Gastrocnemius medialis (tissue), 4 donors: ENCODE data around the gene CDK16. TPM values are rescaled to one million over a fixed set of nuclear protein-coding genes. Genes with fewer than 3 reads are reported as not detected.

Experiments used
- ATAC-seq, 2 donors: fragments of 150-250 bp; one replicate each; pipeline ENCODE4 v1.9.1; 2016
- DNase-seq, 2 donors: peaks; one replicate each; pipeline ENCODE4 v3.0.0-alpha.2; 2019
- H3K27ac ChIP-seq, 4 donors: fragments of 200-600 bp; sonication (generic); 1 replicate in 1 of 4; 2 replicates in 3 of 4; pipeline ENCODE4 v1.5.1; 2016 to 2018; ENCODE audit warnings: mild to moderate bottlenecking in 2 of 4, moderate library complexity in 1 of 4
- H3K27me3 ChIP-seq, 3 donors: fragments of 200-600 bp; sonication (generic) in 2 of 3; 1 replicate in 1 of 3; 2 replicates in 2 of 3; pipeline versions ENCODE4 v1.5.1 to v1.6.0; 2016 to 2019; ENCODE audit warnings: mild to moderate bottlenecking in 1 of 3, moderate library complexity in 1 of 3
- H3K36me3 ChIP-seq, 2 donors: fragments of 200-600 bp; sonication (generic) in 1 of 2; one replicate each; pipeline ENCODE4 v1.5.1; 2017 to 2018
- H3K4me1 ChIP-seq, 2 donors: fragments of 200-600 bp; sonication (generic) in 1 of 2; one replicate each; pipeline ENCODE4 v1.5.1; 2016 to 2017; ENCODE audit warnings: mild to moderate bottlenecking in 2 of 2
- H3K4me3 ChIP-seq, 4 donors: fragments of 200-600 bp; sonication (generic) in 3 of 4; 1 replicate in 1 of 4; 2 replicates in 3 of 4; pipeline ENCODE4 v1.5.1; 2016 to 2019; ENCODE audit warnings: mild to moderate bottlenecking in 2 of 4
- H3K9me3 ChIP-seq, 3 donors: fragments of 200-600 bp; sonication (generic) in 2 of 3; 1 replicate in 1 of 3; 2 replicates in 2 of 3; pipeline ENCODE4 v1.5.1; 2016 to 2019
- CTCF ChIP-seq, 5 experiments: fragments of 450-650 bp in 3 of 5; fragments of 200-600 bp in 2 of 5; sonication (generic) in 2 of 5; IDR thresholded peaks in 4 of 5; conservative IDR thresholded peaks in 1 of 5; 1 replicate in 4 of 5; 2 replicates in 1 of 5; pipeline ENCODE4 v1.5.1; 2016 to 2019; ENCODE audit warnings: antibody characterized with exemption in 5 of 5, mild to moderate bottlenecking in 3 of 5, moderate library complexity in 3 of 5
- POLR2A ChIP-seq, 2 donors: fragments of 450-650 bp; IDR thresholded peaks; one replicate each; pipeline ENCODE4 v1.6.1; 2017; ENCODE audit warnings: antibody characterized with exemption in 2 of 2, mild to moderate bottlenecking in 2 of 2, moderate library complexity in 2 of 2
- in situ Hi-C, 4 donors: fragments of 200-750 bp; cut with MboI; loops; one replicate each; pipeline versions ENCODE4 v1.15.0 to v1.8.0; 2017; ENCODE audit warnings: low sequenced_read_pairs in 4 of 4
- intact Hi-C: fragments of 100-400 bp; cut with DNase I; formaldehyde crosslinking; loops from one replicate; pipeline ENCODE4 v1.15.1; 2023; ENCODE audit warnings: low total_unique reads
- total RNA-seq, 4 donors: library from RNA; depleted of rRNA; stranded (reverse); fragments of >200 nt; gene quantifications; one replicate each; pipeline versions ENCODE4 v1.1.0 to v1.2.3, GENCODE V29; 2016

Gene CDK16
- total RNA-seq, 4 donors from 2014 or later: 124 to 208 (median 178) TPM

DNA sequence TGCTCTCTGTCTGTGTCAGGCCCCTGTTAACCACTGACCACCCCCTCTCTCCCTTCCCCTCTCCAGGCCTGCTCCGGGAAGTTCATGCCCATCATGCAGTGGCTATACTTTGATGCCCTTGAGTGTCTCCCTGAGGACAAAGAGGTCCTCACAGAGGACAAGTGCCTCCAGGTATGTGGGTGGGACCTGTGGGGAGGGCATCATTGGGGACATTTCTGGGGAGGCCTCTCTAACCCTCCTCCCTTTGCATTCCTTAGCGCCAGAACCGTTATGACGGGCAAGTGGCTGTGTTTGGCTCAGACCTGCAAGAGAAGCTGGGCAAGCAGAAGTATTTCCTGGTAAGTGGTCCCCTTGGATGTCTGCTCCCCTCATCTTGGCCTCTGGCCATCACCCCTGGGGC is 15.6 kb upstream of the CDK16 start:
- no peak for ATAC-seq
- H3K4me1 ChIP-seq: peaks cover 10 to 13% of the 10 kb centered on the region in 2 donors
- no peak for DNase-seq
- H3K27ac ChIP-seq: peak overlapping the region in 1 of 4 donors; percentile 98
- peaks cover 10 to 96% of the 10 kb centered on the region in 2 donors for H3K36me3 ChIP-seq
- in situ Hi-C loops (loop anchor here in 2 of 4 donors (25.0 kb wide), 2 partner anchors 309 to 334 kb away; no protein-coding TSS in a partner anchor), intact Hi-C loops (no loop called here)
- H3K9me3 ChIP-seq: no peaks in the 10 kb centered on the region
- TF ChIP-seq CTCF (IDR thresholded peaks at IDR 0.05 in 4 of 5, conservative IDR thresholded peaks at IDR 0.05 in 1 of 5) (no peak), POLR2A (IDR thresholded peaks at IDR 0.05) (no peak)
- no peaks in the 10 kb centered on the region for H3K27me3 ChIP-seq
- no peak overlapping the region for H3K4me3 ChIP-seq

DNA sequence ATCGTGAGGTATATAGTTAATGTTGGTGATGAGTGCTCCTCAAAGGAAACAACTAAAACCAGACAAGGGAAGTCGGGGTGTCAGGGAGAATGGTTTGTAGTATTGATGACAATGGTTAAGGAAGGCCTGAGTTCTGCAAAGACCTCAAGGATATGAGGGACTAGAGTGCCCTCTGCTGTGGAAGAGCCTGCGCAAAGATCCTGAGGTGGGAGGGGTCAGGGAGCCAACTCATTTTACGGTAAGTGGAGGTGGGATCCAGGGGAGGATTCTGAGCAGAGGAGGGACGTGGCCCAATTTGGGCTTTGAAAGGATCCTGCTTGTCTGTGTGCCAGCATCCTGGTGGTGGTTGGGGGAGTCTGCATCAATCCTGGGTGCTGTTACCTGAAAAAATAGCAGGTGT is 13.5 kb upstream of the CDK16 start:
- no peak for TF ChIP-seq CTCF (IDR thresholded peaks at IDR 0.05 in 4 of 5, conservative IDR thresholded peaks at IDR 0.05 in 1 of 5)
- no peak for TF ChIP-seq POLR2A (IDR thresholded peaks at IDR 0.05)
- Histone ChIP-seq H3K27me3 (no peaks in the 10 kb centered on the region), H3K4me3 (no peak overlapping the region), H3K4me1 (peaks cover 0 to 5% of the 10 kb centered on the region in 2 donors), H3K27ac (no peak overlapping the region), H3K36me3 (peaks cover 6 to 98% of the 10 kb centered on the region in 2 donors), H3K9me3 (no peaks in the 10 kb centered on the region)
- no peak for ATAC-seq
- no peak for DNase-seq
- in situ Hi-C loops: loop anchor here in 2 of 4 donors (25.0 kb wide), 2 partner anchors 307 to 332 kb away; no protein-coding TSS in a partner anchor
- intact Hi-C loops: no loop called here

- in situ Hi-C loops: loop anchor here in 2 of 4 donors (25.0 kb wide), 2 partner anchors 306 to 331 kb away; no protein-coding TSS in a partner anchor
- DNase-seq: no peak
These were observed 12.2 kb upstream of the CDK16 start for GRCh38 chrX:47206316-47206715.

GRCh38 chrX:47208108-47208507 is 10.4 kb upstream of the CDK16 start:
- ATAC-seq (no peak), DNase-seq (no peak)
- in situ Hi-C loops: loop anchor here in 2 of 4 donors (25.0 kb wide), 2 partner anchors 304 to 329 kb away; no protein-coding TSS in a partner anchor
- H3K9me3 ChIP-seq: no peaks in the 10 kb centered on the region
- H3K27me3 ChIP-seq: no peaks in the 10 kb centered on the region
- TF ChIP-seq CTCF (IDR thresholded peaks at IDR 0.05 in 4 of 5, conservative IDR thresholded peaks at IDR 0.05 in 1 of 5) (no peak), POLR2A (IDR thresholded peaks at IDR 0.05) (no peak)
- peak overlapping the region; percentile 74 to 84 (median 80) for H3K27ac ChIP-seq
- no peak overlapping the region for H3K4me3 ChIP-seq
- intact Hi-C loops: no loop called here
- H3K4me1 ChIP-seq: peaks cover 0 to 5% of the 10 kb centered on the region in 2 donors
- H3K36me3 ChIP-seq: peaks cover 10 to 98% of the 10 kb centered on the region in 2 donors

More at GRCh38 chrX:47206316-47206715, 12.2 kb upstream of the CDK16 start:
- no peak for ATAC-seq
- H3K4me3 ChIP-seq: no peak overlapping the region
- TF ChIP-seq CTCF (IDR thresholded peaks at IDR 0.05 in 4 of 5, conservative IDR thresholded peaks at IDR 0.05 in 1 of 5) (no peak), POLR2A (IDR thresholded peaks at IDR 0.05) (no peak)
- intact Hi-C loops: no loop called here
- H3K27ac ChIP-seq: no peak overlapping the region
- peaks cover 6 to 98% of the 10 kb centered on the region in 2 donors for H3K36me3 ChIP-seq
- H3K9me3 ChIP-seq: no peaks in the 10 kb centered on the region
- peaks cover 0 to 5% of the 10 kb centered on the region in 2 donors for H3K4me1 ChIP-seq
- no peaks in the 10 kb centered on the region for H3K27me3 ChIP-seq
